K562 (cell line): ENCODE measurements around the gene KLHL12. TPM values are rescaled to one million over a fixed set of nuclear protein-coding genes. Genes with fewer than 3 reads are reported as not detected.
A peak's percentile ranks its signal among the peaks of the same experiment; 100 is the strongest.

Experiments
- CTBP1 ChIP-seq: fragments of 450-650 bp; IDR thresholded peaks from 2 replicates; pipeline ENCODE4 v1.6.1; 2016; ENCODE audit warnings: borderline replicate concordance
- DDX20 ChIP-seq: fragments of 450-650 bp; IDR thresholded peaks from 2 replicates; pipeline ENCODE4 v1.6.1; 2016; ENCODE audit warnings: missing genetic modification characterization, low read depth, mild to moderate bottlenecking, missing compliant biosample characterization, moderate library complexity
- FOXA3 ChIP-seq, 2 experiments: fragments of 450-650 bp in 1 of 2; sonication (generic) in 1 of 2; formaldehyde crosslinking; IDR thresholded peaks in 1 of 2; conservative IDR thresholded peaks in 1 of 2; 2 replicates each; pipeline versions ENCODE4 v1.4.0 to v1.8.0; 2020 to 2022; ENCODE audit warnings: mild to moderate bottlenecking in 2 of 2, missing genetic modification reagents in 1 of 2
- FOXP1 ChIP-seq: sonication (generic); formaldehyde crosslinking; IDR thresholded peaks from 2 replicates; pipeline ENCODE4 v1.8.0; 2022; ENCODE audit warnings: mild to moderate bottlenecking, missing genetic modification reagents
- HDAC1 ChIP-seq, 2 experiments: fragments of 450-650 bp; IDR thresholded peaks; 2 replicates each; pipeline ENCODE4 v1.6.1; 2016 to 2017; ENCODE audit warnings: inconsistent platforms in 1 of 2, mild to moderate bottlenecking in 1 of 2, moderate library complexity in 1 of 2
- NRF1 ChIP-seq, 2 experiments: fragments of 450-650 bp; IDR thresholded peaks in 1 of 2; conservative IDR thresholded peaks in 1 of 2; 2 replicates each; pipeline ENCODE4 v1.6.1; 2014; ENCODE audit warnings: mild to moderate bottlenecking in 2 of 2
- OTX1 ChIP-seq: fragments of 450-650 bp; formaldehyde crosslinking; IDR thresholded peaks from 2 replicates; pipeline ENCODE4 v1.4.0; 2022; ENCODE audit warnings: mild to moderate bottlenecking
- RAD21 ChIP-seq, 2 experiments: fragments of 250-450 bp in 1 of 2; fragments of 450-650 bp in 1 of 2; sonication (Bioruptor Pico) in 1 of 2; formaldehyde crosslinking in 1 of 2; IDR thresholded peaks in 1 of 2; conservative IDR thresholded peaks in 1 of 2; 2 replicates each; pipeline versions ENCODE4 v1.4.0 to v1.8.0; 2020 to 2022; ENCODE audit warnings: mild to moderate bottlenecking in 2 of 2, moderate library complexity in 1 of 2
- REST ChIP-seq, 2 experiments: fragments of 450-650 bp; formaldehyde crosslinking in 1 of 2; IDR thresholded peaks; 2 replicates each; pipeline versions ENCODE4 v1.4.0 to v1.6.1; 2014 to 2020; ENCODE audit warnings: mild to moderate bottlenecking in 2 of 2, borderline replicate concordance in 1 of 2, low read depth in 1 of 2
- SFPQ ChIP-seq: fragments of 200-400 bp; formaldehyde crosslinking; IDR thresholded peaks from 2 replicates; pipeline ENCODE4 v1.6.1; 2017; ENCODE audit warnings: mild to moderate bottlenecking, low read depth, low read length, moderate library complexity
- XRCC4 ChIP-seq: IDR thresholded peaks from one replicate; pipeline ENCODE4 v1.6.1; 2011; ENCODE audit not compliant: insufficient read depth, insufficient read length; ENCODE audit errors: extremely low read depth
- ZFX ChIP-seq: sonication (generic); formaldehyde crosslinking; IDR thresholded peaks from 2 replicates; pipeline ENCODE4 v1.8.0; 2022; ENCODE audit warnings: mild to moderate bottlenecking, missing genetic modification reagents, moderate library complexity
- polyA plus RNA-seq, 8 experiments: library from polyadenylated mRNA; depleted of rRNA in 4 of 8; stranded (reverse) in 5 of 8; unstranded in 3 of 8; fragments of >200 nt; fragmentation: Nextera tagmentation in 2 of 8; fragmentation: Illumina TruSeq in 1 of 8; extraction: Ambion mirVana in 2 of 8; extraction: Trizol in 1 of 8; gene quantifications; 2 replicates each; pipeline versions ENCODE4 v1.2.1 to v1.2.3, GENCODE V29; 2011 to 2014; ENCODE audit warnings: inconsistent platforms in 1 of 8, missing spikeins in 1 of 8
- total RNA-seq, 7 experiments: library from RNA; depleted of rRNA in 6 of 7; stranded (reverse); fragments of >200 nt in 6 of 7; fragmentation: Illumina TruSeq in 2 of 7; extraction: Trizol in 2 of 7; gene quantifications; 2 replicates each; pipeline versions ENCODE4 v1.2.1 to v1.2.3, GENCODE V29; 2011 to 2021; ENCODE audit warnings: low replicate concordance in 1 of 7
- TF ChIP-seq, protein P1 (sequence below): fragments of 450-650 bp; IDR thresholded peaks from 2 replicates; pipeline ENCODE4 v1.7.0; 2016; ENCODE audit warnings: borderline replicate concordance

The KLHL12 gene
- total and polyA plus RNA-seq, 9 of the 15 experiments (the other 6 are each of a cell fraction or from before 2014, with no cell fraction given) = 23.1 to 85.1 (median 35.0) TPM

DNA sequence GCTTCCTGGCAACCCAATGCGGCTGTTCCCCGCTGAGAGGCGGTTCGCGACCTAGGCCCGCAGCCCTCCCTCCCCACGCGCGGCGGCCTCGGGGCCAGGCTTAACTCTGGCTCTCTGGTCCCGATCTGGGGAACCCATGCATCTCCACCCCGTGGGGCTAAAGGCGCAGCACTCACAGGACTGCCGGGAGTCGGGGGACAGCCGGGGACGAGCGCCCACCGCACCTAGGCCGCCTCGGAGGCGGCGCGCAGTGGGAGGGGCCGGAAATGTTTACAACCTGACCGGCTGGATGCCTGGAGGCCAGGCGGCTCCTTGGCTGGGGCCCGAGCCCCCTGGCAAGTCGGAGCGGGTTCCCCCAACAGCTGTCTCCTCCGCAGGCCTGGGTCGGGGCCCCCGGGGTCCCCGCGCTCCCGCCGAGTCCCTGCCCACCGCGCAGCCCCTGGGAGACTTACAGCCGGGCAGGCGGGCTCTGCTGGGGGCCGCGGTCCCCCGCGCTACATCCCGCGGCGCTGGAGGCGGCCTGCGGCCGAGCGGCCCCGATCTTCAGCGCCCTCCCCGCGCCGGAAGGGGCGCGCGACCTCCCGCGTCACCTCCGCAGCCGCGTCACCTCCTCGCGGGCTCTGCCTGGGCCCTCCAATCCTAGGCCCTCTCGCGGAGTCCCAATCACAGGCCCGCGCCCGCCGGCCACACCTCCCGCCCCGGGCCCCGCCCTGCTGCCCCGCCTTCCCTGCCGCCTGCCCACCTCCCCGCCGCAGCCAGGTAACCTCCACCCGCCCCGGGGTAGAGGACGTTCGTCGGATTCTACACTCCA lies 30.9 kb upstream of the KLHL12 start, which contains the start of gene ADIPOR1 (continued):
- TF ChIP-seq SFPQ (no peak), OTX1 (CRISPR knock-in tag) (no peak), CTBP1 (0 out of 2 replicates have a peak, but pooled peaks have one; percentile 65), REST (IDR thresholded peaks at IDR 0.05; ENCODE audit: borderline replicate concordance) (peak; percentile 13; the same call in 1 of the 2 replicates), REST (CRISPR knock-in tag; IDR thresholded peaks at IDR 0.05; ENCODE audit: low read depth) (peak; percentile 67), HDAC1 (IDR thresholded peaks at IDR 0.05) (peak in 1 of 2 experiments; percentile 74; a peak in 2 of 4 replicates), ZFX (CRISPR knock-in tag) (peak; percentile 93), RAD21 (CRISPR knock-in tag; conservative IDR thresholded peaks at IDR 0.05 in 1 of 2, IDR thresholded peaks at IDR 0.05 in 1 of 2) (peak in 1 of 2 experiments; percentile 0; a peak in 1 of 4 replicates), XRCC4 (no peak), NRF1 (conservative IDR thresholded peaks at IDR 0.05 in 1 of 2, IDR thresholded peaks at IDR 0.05 in 1 of 2) (peak; percentile 48 to 58; a peak in 2 of 4 replicates), FOXA3 (CRISPR knock-in tag; conservative IDR thresholded peaks at IDR 0.05 in 1 of 2, IDR thresholded peaks at IDR 0.05 in 1 of 2) (peak in 1 of 2 experiments; percentile 62; a peak in 1 of 4 replicates), FOXP1 (CRISPR knock-in tag) (peak; percentile 74; the same call in 1 of the 2 replicates), DDX20 (no peak)
- TF ChIP-seq, protein P1, sequence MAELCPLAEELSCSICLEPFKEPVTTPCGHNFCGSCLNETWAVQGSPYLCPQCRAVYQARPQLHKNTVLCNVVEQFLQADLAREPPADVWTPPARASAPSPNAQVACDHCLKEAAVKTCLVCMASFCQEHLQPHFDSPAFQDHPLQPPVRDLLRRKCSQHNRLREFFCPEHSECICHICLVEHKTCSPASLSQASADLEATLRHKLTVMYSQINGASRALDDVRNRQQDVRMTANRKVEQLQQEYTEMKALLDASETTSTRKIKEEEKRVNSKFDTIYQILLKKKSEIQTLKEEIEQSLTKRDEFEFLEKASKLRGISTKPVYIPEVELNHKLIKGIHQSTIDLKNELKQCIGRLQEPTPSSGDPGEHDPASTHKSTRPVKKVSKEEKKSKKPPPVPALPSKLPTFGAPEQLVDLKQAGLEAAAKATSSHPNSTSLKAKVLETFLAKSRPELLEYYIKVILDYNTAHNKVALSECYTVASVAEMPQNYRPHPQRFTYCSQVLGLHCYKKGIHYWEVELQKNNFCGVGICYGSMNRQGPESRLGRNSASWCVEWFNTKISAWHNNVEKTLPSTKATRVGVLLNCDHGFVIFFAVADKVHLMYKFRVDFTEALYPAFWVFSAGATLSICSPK = no peak
